ENCODE data around the gene TMCC1.

Gene TMCC1

GRCh38 chr3:129827765-129828164 is 65.7 kb downstream of the TMCC1 start:
- H3K4me3 ChIP-seq (ENCODE audit: low read depth, low read length), result no peak overlapping the region
- DNase-seq (ENCODE audit: low read depth), result no peak
- TF ChIP-seq CTCF (conservative IDR thresholded peaks at IDR 0.05; ENCODE audit: low read depth, low read length), result no peak

DNA sequence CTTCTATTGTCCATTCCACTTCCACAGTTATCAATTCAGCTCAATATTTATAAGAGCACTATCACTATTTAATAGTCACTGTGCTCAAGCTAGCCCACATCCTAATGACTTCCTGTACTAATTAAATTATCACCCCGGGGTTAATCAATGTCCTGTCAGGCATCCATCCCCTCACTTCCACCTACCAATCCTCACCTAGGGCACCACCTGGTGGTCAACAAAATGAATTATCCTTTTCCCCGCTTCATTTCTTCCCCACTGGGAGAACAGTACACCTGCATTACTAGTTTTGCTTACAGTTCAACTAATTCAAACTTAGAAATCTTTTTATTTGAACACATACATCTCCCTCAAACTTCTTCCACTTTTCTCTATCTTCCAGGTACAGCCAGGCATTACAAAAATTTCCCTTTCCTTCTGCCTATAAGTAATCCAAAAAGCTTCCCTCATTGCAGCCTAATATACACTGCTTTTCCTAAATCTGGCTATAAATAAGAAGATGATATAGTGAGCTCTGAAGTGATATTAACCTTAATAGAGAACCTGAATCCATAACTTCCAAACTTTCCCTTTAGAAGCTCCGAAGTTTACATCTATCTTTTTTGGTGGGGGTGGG is 68.5 kb downstream of the TMCC1 start:
- TF ChIP-seq CTCF (conservative IDR thresholded peaks at IDR 0.05; ENCODE audit: low read depth, low read length), result peak; percentile 80
- DNase-seq (ENCODE audit: low read depth), result peak; percentile 72
- no peak overlapping the region for H3K4me3 ChIP-seq (ENCODE audit: low read depth, low read length)

- H3K4me3 ChIP-seq (ENCODE audit: low read depth, low read length), result no peak overlapping the region
- peak; percentile 55 for DNase-seq (ENCODE audit: low read depth)
- TF ChIP-seq CTCF (conservative IDR thresholded peaks at IDR 0.05; ENCODE audit: low read depth, low read length), result no peak
Measured at GRCh38 chr3:129822679-129823078, 70.8 kb downstream of the TMCC1 start.

DNA sequence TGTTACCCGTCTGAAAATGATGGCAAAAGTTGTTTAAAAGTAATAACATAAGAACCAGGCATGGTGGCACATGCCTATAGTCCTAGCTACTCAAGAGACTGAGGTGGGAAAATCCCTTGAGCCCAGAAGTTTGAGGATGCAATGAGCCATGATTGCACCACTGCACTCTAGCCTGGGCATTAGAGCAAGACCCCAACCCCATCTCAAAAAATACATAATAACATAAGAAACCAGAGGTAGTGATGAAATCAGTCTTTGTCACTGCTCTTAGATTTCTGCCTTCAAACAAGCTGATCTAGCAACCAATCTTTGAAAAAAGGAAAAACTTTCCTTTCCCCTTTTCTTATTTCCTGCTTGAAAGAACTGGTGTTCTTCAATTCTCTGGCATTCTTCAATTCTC is 71.3 kb downstream of the TMCC1 start:
- H3K4me3 ChIP-seq (ENCODE audit: low read depth, low read length), result no peak overlapping the region
- TF ChIP-seq CTCF (conservative IDR thresholded peaks at IDR 0.05; ENCODE audit: low read depth, low read length), result no peak
- no peak for DNase-seq (ENCODE audit: low read depth)

DNA sequence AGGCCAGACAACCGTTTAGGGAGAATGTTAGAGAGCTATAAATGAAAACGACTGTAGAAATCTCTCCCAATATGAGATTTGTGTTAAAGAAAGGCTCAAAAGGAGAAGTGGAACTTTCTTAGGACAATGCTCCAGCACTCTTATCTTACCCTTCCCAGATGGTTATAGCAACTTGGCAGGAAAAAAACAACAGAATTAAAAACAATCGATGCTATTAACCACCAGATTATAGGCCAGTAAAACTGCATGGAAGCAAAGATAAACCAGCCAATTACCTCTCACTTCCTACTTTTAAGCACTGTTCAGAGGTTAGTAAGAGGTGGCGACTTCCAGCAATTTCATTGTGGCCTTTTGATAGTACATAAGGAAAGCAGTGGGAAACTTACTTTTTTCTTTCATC is 72.9 kb downstream of the TMCC1 start:
- DNase-seq (ENCODE audit: low read depth), result no peak
- no peak overlapping the region for H3K4me3 ChIP-seq (ENCODE audit: low read depth, low read length)
- TF ChIP-seq CTCF (conservative IDR thresholded peaks at IDR 0.05; ENCODE audit: low read depth, low read length), result no peak

DNA sequence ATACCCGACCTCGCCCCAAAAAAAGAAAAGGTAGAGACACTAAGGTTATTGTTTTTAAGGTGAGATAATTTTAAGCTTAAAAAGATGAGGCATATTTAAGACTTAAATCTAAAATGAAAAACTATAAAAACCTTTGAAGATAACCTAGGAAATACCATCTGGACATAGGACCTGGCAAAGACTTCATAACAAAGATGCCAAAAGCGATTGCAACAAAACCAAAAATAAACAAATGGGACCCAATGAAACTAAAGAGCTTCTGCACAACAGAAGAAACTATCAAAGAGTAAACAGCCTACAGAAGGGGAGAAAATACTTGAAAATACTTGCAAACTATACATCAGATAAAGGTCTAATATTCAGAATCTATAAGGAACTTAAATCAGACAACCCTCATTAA is 80.9 kb downstream of the TMCC1 start:
- no peak for TF ChIP-seq CTCF (conservative IDR thresholded peaks at IDR 0.05; ENCODE audit: low read depth, low read length)
- DNase-seq (ENCODE audit: low read depth), result no peak
- H3K4me3 ChIP-seq (ENCODE audit: low read depth, low read length), result no peak overlapping the region

- no peak for DNase-seq (ENCODE audit: low read depth)
- no peak overlapping the region for H3K4me3 ChIP-seq (ENCODE audit: low read depth, low read length)
- TF ChIP-seq CTCF (conservative IDR thresholded peaks at IDR 0.05; ENCODE audit: low read depth, low read length), result no peak
Measured at GRCh38 chr3:129809297-129809696, 84.2 kb downstream of the TMCC1 start.

All from choroid plexus epithelial cell (primary cell).